Spleen (tissue), 7 donors: Measurements from ENCODE around the gene CAMK1D.

Experiments used
- POLR2A ChIP-seq, 3 donors: fragments of 450-650 bp; IDR thresholded peaks; one replicate each; pipeline ENCODE4 v1.5.1; 2017; ENCODE audit warnings: antibody characterized with exemption in 3 of 3, mild to moderate bottlenecking in 1 of 3
- TF ChIP-seq, protein P1 (sequence below), 11 experiments: fragments of 200-600 bp in 7 of 11; fragments of 450-650 bp in 4 of 11; sonication (generic) in 4 of 11; IDR thresholded peaks in 8 of 11; conservative IDR thresholded peaks in 3 of 11; 1 replicate in 7 of 11; 2 replicates in 4 of 11; pipeline versions ENCODE4 v1.4.0 to v1.8.0; 2016 to 2021; ENCODE audit warnings: antibody characterized with exemption in 11 of 11, inconsistent platforms in 4 of 11, mild to moderate bottlenecking in 1 of 11
- donor health status: DM: no; HTN: no; CAD: no; lungs with moderate emphysema.
- donor health status: DM: no; HTN: no; CAD: no.
- donor health status: DM: no; HTN: no; CAD: no.

DNA sequence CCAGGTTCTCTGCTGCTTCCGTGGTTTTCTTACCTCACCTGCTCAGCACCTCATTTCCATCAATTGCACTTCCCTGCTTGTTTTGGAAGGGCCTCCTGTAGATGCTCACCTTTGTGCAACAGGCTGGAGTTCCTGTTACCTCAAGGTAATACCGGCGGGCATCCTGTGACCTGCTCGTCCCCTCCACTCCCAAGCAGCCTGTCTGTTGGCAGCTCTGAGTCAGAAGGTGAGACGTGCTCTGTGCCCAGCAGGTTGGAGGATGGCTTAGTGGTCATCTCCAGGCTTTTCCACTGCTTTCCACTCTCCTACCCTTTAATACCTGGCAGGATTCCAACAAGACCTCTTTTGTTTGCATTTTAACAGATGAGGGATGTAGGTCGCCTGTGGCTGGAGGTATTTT, 86.0 kb downstream of the CAMK1D start:
- TF ChIP-seq, protein P1, sequence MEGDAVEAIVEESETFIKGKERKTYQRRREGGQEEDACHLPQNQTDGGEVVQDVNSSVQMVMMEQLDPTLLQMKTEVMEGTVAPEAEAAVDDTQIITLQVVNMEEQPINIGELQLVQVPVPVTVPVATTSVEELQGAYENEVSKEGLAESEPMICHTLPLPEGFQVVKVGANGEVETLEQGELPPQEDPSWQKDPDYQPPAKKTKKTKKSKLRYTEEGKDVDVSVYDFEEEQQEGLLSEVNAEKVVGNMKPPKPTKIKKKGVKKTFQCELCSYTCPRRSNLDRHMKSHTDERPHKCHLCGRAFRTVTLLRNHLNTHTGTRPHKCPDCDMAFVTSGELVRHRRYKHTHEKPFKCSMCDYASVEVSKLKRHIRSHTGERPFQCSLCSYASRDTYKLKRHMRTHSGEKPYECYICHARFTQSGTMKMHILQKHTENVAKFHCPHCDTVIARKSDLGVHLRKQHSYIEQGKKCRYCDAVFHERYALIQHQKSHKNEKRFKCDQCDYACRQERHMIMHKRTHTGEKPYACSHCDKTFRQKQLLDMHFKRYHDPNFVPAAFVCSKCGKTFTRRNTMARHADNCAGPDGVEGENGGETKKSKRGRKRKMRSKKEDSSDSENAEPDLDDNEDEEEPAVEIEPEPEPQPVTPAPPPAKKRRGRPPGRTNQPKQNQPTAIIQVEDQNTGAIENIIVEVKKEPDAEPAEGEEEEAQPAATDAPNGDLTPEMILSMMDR (IDR thresholded peaks at IDR 0.05 in 8 of 11, conservative IDR thresholded peaks at IDR 0.05 in 3 of 11): no peak
- no peak for TF ChIP-seq POLR2A (IDR thresholded peaks at IDR 0.05)
